CD4-positive, alpha-beta T cell treated with Interleukin-17A for 4 hours (primary cell): ENCODE measurements around the gene OGDH.
A peak's percentile ranks its signal among the peaks of the same experiment; 100 is the strongest.

ENCODE experiments used
- DNase-seq: peaks from one replicate; pipeline ENCODE4 v3.0.0-alpha.2; 2020; ENCODE audit warnings: mixed read lengths

Gene OGDH

DNA sequence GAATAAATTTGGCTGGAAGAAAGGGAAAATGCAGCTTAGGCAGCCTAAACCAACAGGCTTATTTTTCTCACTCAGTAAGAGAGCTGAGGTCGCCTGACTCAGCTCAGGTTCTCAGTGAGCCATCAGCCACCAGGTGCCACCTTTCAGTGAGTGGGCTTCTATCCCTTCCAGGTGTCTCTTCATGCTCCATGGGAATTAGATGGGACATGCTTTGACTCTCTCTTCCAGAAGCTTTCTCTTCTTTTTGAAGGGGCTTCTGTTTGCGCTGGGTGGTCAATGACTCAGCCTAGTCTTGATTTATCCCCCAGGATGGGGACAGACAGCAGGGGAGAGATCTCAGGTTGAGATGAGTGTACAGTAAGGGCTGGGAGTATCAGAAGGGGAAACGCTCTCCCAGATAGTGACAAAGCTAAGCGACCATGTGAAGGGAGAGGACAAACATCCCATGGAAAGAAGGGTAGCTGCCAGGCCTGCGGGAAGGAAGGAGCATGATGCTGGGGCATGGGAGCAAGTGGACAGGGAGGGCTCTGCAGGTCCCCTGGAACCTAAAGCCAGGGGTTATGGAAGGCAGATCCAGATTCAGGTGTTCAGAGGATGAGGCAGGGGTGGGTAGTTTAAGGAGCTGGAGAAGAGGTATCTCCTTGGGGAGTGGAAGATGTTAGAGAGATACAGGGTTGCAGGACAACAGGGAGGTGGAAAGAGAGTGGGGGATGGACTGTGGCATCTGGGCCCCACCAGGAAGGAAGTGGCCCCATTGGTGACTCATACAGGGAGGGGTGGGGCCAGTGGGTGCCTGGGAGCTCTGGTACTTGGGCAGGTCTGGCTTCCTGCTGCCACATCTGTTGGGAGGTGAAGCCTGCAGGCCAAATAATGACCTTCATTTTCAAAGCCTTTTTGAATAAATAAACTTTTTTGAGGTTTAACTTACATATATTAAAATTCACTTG lies 32.5 kb downstream of the OGDH start:
- DNase-seq = peak; percentile 88

DNA sequence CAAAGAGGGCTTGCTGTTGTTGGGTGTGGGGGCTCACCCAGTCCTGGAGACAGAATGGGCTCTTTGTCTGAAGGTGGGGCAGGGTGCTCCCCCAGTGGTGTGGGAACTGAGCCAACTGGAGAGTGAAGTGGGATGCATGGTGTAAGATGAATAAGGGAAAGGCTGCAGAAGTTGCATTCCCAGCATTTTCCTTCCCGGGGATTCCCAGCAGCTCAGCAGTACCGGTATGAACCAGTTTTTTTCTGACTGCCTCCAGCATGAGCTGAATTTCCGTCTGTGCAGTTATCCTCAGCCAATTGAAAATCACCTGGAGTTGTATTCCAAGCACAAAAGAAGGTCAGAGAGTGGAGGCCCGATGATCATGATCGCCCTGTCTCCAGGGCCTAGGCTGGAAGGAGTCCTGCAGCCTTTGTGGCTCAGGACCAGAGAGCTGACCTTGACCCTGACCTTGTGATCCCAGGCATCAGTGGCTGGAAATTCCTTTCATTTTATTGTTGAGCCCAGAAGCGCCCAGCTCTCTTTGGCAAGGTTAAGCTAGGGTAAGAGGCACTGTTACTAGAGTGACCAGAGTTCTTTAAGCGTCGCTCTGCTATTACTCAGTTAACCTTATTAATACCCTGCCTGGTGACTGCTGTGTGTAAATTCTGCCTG lies 33.4 kb downstream of the OGDH start:
- no peak for DNase-seq

DNA sequence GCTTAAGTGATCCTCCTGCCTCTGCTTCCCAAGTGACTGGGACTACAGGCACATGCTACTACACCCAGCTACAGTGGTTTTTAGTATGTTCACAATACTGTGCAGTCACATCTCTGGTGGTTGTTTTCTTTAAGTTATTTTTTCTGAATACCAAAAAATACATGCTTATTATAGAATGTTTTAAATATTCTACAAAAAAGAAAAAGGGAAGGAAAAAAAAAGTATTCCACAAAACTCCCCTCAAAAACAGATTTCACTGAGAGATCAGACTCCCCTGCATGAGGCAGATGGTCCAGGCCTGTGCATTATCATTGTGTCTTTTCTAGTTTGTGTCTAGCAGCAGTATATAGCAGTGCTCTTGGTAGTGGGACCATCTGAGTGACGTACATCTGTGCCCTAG lies 36.8 kb downstream of the OGDH start:
- no peak for DNase-seq

DNA sequence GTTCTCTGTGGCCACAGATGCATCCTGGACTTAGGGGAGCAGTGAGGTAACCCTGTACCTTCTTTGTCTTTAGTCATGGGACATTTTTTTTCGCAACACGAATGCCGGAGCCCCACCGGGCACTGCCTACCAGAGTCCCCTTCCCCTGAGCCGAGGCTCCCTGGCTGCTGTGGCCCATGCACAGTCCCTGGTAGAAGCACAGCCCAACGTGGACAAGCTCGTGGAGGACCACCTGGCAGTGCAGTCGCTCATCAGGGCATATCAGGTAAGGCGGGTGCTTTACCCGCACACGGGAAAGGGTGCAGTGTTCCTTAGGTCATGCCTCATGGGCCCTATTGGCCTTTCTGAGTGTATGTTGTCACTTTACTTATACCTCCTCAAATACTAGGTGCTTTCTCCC lies 38.8 kb downstream of the OGDH start:
- DNase-seq = no peak

DNA sequence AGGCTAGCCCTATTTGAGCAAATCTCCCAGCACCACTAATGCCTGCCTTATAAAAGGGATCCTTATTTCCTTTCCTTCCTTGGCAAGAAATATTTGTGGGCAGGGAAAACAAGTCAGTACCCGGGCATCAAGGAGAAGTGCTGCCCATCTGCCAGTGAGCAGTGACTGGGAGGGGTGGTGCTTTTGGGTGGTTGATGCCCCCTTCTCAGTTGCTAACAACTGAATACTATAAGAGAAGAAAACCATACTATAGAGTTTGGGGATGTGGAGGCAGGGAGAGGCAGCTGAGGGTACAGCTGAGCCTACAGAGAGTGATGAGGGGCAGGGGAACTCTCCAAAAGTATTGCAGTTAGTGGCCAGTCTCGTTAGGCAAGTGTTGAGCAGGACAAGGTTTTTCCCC lies 39.3 kb downstream of the OGDH start:
- DNase-seq = no peak

DNA sequence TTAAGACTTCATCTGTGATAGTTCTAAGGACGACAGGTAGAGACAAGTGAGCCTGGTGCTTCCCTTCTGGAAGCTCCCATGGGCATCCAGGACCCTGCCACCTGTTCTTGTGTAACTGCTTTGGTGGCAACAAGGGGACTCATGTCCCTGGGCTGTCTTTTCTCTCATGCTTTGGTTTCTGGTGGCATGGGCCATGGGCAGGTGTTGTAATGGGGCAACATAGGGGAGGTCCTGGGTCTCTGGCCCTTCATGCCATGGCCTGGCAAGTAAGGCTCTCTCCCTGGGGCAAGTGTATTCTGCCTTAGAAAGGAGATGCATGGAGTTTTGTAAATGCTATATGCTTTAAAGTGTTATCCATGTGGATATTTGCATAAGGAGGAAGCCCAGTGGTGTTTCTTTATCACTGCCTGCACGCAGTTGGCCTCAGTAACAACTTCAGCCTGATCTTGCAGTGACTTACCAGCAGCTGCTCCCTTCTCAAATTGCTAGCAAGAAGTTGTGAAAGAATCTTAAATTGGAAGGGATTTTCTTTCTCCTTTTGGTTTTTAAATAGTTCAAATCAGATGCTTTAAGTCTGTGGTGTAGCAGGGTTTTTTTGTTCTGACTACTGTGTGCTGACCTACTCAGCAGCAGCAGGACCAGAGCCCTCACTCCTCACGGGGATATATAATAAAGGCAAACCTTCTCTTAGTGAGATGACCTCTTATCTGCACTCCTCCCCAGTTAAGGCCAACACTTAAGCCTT lies 39.9 kb downstream of the OGDH start:
- DNase-seq = no peak

DNA sequence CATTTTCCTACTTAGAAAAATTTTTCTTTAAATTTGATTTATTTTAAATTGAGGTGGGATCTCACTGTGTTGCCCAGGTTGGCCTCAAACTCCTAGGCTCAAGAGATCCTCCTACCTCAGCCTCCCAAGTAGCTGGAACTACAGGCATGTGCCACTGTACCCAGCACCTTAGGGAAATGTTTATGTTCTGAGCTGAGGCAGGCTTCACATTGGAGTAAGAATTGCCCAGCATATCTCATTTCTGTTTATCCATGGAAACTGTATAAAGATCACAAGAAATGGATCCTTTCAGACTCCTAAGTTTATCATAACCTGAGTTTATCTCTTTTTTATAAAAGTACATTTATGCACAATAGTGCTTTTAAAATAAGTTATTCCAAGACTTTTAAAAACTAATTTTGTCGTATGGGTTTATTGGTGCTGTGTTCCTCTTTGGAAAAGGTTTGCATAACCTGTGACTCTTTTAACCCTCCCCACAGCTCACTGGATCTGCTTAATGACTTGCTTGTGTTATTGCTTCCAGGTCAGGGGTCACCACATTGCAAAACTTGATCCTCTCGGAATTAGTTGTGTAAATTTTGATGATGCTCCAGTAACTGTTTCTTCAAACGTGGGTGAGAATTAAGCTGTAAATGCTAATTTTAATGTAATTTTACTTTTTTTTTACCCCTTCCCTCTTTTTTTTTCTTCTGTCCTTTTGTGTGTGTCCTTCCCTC lies 40.7 kb downstream of the OGDH start:
- no peak for DNase-seq

DNA sequence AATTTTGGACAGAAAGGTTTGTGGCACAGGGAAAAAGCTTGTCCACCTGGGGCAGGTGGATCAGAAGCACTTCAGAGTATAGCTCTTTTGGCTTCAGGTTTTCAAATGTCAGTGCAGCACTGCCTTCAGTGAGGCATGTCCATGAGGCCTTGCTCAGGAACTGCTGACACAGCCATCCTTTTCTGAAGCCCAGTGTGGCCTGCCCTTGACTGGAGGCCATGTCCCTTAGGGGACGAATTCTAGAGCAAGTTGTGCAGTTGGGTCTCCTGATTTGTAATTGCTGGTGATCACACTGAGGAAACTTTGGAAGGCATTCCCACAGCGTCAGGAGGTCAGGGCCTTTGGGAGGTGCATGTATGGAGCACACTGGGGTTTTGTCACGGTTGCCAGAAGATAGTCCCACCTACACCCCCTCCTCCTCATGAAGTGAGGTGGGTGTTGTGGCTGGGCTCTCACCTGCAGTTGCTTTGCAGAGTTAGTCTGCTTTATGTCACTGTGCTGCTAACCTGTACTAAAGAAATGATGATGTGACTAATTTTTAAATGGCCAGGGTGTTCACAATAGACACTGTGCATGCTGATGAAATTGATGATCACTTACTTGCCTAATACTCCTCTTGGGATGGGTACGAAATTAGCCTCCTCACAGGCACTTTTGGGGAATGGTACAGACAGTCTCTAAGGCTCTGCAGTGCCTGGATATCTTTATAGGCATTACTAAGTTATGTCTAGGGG lies 41.7 kb downstream of the OGDH start:
- no peak for DNase-seq

DNA sequence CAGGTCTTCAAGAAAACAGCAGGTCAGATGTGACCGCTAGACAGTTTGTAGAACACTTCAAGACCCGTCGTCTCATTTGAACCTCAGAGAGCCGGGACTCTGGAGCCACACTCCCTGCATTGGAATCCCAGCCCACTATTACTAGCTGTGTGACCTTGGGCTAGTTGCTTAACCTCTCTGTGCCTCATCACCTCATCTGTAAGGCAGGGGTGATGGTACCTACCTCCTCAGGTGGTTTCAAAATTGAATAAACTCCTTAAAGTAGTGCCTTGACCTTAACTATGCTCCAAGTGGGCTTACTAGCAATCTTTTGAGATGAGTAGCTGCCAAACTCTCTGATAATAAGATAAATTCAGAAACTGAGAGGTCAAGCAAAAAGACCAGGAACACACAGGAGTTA lies 43.8 kb downstream of the OGDH start:
- no peak for DNase-seq

DNA sequence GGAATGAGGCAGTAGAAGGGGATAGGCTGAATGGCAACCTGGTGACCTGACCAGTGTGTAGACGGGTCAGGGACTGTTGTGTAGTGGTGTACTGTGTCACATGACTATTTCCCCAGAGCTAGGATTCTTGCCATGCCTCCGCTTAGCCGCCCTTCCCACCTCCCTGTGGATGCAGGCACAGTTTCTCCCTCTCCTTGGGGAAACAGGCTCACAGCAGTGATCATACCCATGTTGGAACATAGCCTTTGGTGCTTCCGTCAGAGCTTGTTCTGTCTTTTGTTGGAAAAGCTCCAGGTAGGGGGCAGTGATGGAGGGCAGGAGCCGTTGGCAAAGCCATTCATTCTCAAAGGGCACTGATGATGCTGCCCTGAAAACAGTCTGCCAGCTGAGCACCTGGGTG lies 44.3 kb downstream of the OGDH start:
- no peak for DNase-seq

DNA sequence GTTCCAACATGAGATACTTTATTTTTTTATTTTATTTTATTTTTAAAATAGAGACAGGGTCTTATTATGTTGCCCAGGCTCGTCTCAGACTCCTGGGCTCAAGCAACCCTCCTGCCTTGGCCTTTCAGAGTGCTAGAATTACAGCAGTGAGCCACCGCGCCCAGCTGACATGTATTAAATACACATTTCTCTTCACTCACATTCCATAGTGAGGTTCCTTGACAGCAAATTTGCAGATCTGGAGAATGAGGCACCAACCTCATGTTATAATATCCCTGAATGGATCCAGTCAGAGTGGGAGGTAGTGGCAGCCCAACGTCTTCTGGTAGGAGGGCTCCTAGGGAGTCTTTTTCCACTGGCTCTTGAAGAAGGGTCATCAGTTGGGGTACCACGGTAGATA lies 46.1 kb downstream of the OGDH start:
- no peak for DNase-seq

DNA sequence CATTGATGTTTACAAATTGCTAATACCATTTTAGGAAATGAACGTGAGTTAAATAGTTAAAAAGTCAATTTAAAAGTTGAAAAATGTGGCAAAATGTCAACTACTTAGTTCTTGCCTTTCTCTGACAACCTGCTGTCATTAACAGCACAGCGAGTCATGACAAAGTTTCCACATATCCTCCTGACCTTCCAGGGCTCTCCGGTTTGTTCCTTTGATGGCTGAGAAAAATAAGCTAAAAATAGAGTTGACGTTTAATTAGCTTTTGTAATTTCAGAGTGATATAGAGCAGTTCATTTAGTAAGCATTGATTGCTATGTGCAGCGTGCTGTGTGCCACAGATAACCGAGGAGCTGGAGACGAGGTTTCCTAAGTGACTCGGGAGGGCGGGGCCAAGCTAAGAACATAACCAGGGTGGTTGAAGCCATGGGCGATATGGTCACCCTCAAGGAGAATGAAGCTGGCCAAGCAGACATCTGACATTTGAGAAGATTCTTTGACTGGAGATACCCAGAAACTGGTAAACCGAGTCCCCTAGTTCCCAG lies 47.9 kb downstream of the OGDH start:
- DNase-seq = no peak

DNA sequence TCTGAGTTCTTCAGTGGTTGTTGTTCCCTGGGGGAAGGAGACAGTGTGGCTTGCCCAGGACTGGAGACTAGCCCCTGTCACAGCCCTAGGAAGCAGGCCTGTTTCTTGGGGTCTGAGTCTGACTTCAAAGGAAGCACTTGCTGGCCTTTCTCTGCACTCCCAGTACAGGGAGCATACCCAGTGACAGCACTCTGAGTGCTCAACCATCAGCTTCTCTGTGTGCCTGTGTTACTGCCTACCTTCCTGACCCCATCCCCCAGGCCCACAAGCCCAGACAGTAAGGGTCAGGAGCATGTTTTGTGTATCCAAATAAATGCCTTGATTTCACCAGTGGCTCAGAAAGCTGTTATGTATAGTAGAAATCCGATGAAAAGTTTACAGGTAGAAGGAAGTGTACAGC lies 48.9 kb downstream of the OGDH start:
- no peak for DNase-seq

DNA sequence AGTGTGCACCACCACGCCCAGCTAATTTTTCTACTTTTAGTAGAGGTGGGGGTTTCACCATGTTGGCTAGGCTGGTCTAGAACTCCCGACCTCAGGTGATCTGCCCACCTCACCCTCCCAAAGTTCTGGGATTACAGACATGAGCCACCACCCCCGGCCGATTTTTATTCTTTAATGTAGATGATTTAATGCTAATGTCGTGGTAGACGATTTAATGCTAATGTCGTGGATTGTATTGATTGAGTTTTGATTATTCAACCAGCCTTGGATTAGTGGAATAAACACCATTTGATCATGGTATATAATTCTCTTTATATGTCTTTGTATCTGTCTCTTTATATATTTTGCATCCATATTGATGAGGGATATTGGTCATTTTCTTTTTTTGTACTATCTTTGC lies 52.6 kb downstream of the OGDH start:
- DNase-seq = no peak

DNA sequence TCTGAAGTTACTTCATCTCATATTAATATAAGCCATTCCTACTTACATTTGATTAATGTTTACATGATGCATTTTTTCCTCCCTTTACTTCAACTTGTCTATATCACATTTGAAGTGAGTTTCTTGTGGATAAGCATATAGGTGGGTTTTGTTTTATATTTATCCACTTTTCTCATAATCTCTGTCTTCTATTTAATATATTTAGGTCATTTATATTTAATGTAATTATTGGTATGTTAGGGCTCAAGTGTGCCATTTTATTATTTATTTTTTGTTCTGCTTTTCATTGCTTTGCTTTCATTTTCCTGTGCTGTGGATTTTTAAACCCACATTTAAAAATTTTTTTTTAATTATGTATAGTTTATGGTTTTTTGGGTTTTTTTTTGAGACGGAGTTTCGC lies 54.8 kb downstream of the OGDH start:
- no peak for DNase-seq

DNA sequence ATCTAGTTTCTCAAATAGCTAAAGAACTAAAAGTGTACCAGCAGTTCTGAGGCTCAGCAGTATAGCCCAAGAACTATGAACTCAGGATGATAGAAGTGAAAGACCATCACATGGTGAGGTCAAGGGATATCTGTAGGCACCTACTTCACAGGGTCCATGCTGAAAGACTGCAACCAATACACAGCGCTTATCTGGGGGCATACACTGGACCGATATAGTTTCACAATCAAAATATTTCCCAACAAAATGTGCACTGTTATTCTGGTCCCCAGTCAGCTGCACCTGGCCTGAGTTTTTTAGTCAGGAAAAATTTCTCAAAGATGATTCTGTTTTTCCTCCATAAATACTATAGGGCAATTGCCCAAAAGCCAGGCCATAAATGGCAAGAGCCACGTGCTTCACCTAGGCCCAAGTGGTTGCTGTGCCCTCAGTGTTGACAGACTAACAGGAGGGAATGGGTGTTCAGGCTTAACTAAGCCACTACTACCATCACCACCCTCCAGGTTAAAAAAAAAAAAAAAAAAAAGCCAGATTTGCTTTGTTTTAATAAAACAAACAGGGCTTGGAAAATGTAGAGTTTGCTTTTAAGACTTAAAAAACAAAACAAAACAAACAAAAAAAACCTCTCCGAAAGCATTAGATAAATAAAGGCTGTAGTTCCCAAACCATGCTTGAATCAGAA lies 58.5 kb downstream of the OGDH start:
- no peak for DNase-seq

DNA sequence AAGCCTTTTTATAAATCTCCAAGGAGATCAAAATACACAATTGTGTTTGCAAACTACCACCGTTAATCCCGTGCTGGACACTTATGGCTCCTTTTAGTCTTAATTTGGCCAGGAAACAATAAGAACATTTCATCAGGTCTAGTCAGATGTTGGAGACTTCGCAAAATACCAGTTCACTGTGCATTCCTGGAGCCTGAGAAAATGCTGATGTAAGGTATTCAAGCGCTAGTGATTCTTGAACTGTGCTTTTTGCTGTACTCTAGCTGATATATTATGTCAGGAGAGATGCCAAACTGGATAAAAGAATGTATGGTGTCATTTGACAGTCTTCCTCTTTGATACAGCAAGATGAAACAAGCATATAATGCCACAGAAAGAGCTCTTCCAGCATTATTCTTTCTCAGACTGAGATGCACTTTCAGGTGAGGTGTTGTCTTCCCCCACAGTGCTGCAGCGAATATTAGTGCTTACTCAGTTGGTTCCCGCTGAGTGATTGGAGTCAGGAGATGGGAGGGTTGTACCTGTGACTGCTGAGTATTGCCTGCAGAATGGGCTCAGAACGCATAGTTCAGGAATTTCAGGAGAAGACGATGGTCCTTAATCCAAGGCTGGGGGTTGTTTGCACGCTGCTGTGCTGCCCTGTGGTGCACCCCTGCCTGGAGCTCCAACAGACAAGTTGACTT lies 59.2 kb downstream of the OGDH start:
- no peak for DNase-seq

DNA sequence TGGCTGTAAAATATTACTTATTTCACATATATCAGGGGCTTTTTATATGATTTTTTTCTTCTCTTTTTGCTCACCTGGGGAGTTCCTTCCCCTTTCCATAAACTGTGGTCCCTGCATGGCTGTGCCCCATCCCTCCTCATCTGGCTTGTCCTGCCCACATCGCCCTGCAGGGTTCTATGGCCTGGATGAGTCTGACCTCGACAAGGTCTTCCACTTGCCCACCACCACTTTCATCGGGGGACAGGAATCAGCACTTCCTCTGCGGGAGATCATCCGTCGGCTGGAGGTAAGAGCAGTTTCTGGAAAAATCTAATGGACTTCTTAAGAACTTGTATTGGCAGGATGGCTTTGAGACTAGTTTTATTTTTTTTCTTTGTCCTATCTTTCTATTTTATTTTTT lies 60.1 kb downstream of the OGDH start:
- no peak for DNase-seq

DNA sequence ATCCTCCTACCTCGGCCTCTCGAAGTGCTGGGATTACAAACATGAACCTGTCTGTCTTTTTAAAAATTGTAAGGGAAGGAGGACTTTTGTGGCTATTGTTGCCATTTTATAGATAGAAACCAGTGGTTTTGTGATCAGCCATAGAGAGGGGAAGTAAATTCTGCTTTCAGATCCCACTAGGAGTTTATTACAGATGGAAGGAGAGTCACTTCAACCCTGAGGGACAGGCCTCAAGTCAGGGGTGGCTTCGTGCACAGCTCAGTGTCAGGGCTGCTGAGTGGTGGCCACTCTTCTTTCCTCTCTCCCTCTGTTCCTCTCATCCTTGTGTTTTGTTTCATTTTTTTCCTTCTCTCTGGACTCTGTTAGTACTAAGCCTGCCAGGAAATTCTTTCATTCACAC lies 60.8 kb downstream of the OGDH start:
- no peak for DNase-seq

DNA sequence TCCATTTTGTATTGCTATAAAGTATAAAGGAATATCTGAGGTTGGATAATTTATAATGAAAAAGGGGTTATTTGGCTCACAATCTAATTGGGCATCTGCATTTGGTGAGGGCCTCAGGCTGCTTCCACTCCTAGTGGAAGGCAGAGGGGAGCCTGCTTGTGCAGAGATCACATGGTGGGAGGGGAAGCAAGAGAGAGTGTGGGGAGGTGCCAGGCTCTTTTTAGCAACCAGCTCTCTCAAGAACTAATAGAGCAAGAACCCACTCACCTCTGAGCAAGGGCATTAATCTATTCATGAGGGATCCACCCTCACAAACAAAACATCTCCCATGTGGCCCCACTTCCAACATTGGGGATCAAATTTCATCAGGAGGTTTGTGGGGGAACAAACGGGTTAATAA lies 64.6 kb downstream of the OGDH start:
- DNase-seq = no peak

DNA sequence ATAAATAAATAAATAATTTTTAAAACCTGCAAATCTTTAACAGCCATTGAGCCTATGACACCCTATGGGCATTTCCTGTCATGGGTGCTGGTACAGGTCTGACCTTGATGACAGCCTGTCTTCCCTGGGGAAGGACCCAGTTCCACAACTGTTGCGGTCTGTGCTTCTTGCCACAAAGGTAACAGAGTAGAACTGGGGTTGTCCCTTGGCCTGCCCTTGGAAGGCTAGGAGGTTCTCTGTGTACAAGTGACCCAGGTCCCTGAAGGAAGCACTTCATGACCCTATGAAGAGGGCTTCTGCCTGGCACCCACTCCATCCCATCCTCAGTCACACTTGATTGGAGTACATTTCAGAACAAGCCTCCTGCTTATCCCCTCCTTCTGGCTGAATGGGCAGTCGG lies 66.9 kb downstream of the OGDH start:
- no peak for DNase-seq
